A673 (cell line): ENCODE results near the gene LCLAT1.

Source experiments
- CTCF ChIP-seq: fragments of 300-800, 200-600 bp; sonication (generic); conservative IDR thresholded peaks from 2 replicates; pipeline ENCODE4 v1.5.1; 2017; ENCODE audit warnings: low read depth, mild to moderate bottlenecking, antibody characterized with exemption, low read length, moderate library complexity, mixed read lengths
- EZH2 ChIP-seq: fragments of 200-600 bp; sonication (generic); IDR thresholded peaks from 2 replicates; pipeline ENCODE4 v1.6.1; 2017; ENCODE audit warnings: borderline replicate concordance, low read depth, mild to moderate bottlenecking, mixed read lengths, antibody characterized with exemption, low read length; ENCODE audit not compliant: poor library complexity, severe bottlenecking

GRCh38 chr2:30548386-30548785 is 101.3 kb downstream of the LCLAT1 start:
- no peak for TF ChIP-seq CTCF
- no peak for TF ChIP-seq EZH2
